Renal cortex interstitium (tissue), 11 donors: ENCODE results near the gene NOM1. TPM values are rescaled to one million over a fixed set of nuclear protein-coding genes. Genes with fewer than 3 reads are reported as not detected.
"Not testable (repeated sequence)": the region's sequence is repeated elsewhere in the genome, so short reads cannot be mapped to it uniquely, and the experiment has no call there.

ENCODE experiments used
- DNase-seq, 11 donors: peaks; one replicate each; pipeline ENCODE4 v3.0.0-alpha.2; 2013; ENCODE audit warnings: low read depth in 9 of 11, low spot score in 4 of 11; ENCODE audit errors: extremely low read depth in 1 of 11
- polyA plus RNA-seq, 3 donors: library from polyadenylated mRNA; unstranded; fragments of 120-200 nt; gene quantifications; one replicate each; pipeline ENCODE4 v1.2.1, GENCODE V29; 2013; ENCODE audit not compliant: insufficient read length in 3 of 3

NOM1 gene
- polyA plus RNA-seq, 3 donors, result 19.4 to 34.9 (median 22.2) TPM

GRCh38 chr7:156929789-156930539 lies 19.5 kb upstream of the NOM1 start:
- no peak for DNase-seq

DNA sequence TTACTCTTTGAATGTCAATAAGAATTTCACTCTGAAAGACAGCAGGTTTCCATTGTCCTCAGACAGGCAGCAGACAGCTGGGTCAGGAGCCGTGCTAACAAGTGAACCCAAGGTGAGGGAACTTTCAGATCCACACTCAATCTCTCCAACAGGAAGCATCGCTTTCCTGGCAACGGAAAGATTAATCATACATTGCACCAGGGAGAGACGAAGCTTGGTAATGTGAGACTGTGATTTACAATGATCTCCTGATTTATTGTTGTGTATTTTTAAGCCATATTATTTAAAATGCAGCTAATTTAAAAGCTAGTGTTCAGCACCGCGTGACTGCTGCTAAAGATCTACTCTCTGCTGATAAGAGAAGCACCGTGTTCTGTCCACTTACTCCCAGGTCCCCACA lies 17.5 kb upstream of the NOM1 start:
- no peak for DNase-seq

- no peak for DNase-seq
Measured at GRCh38 chr7:156935250-156935649, 14.3 kb upstream of the NOM1 start.

- not testable (repeated sequence) for DNase-seq
Measured at GRCh38 chr7:156936766-156937165, 12.7 kb upstream of the NOM1 start.

DNA sequence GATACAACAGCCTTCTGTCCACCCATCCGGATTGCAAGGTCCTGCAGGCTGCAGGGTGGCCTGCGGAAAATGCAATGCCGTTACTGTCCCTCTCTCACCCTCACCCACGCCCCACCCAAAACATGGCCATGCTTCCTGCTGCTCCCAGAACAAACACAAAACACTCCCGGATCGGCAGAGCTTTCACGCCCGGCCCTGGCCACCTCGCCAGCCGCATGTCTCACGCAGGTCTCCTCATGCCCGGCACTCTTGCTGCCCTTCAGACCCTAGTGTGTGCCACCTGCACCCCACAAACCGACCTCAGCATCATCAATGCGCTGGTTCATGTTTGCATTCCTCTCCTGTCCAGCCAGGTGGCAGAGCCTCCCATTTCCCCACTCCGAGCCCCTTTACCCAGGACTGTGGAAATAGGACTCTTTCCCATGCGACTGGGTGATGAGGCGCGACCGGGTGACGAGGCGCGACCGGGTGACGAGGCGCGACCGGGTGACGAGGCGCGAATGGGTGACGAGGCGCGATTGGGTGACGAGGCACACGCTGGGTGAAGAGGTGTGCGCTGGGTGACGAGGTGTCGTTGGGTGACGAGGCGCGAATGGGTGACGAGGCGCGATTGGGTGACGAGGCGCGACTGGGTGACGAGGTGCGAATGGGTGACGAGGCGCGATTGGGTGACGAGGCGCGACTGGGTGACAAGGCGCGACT lies 8.9 kb upstream of the NOM1 start:
- DNase-seq, result no peak

- DNase-seq, result no peak
Measured at GRCh38 chr7:156941393-156942182, 7.9 kb upstream of the NOM1 start.

- DNase-seq, result no peak
Measured at GRCh38 chr7:156942708-156943090, 6.8 kb upstream of the NOM1 start.

- DNase-seq, result no peak
Measured at GRCh38 chr7:156943091-156944041, 6.1 kb upstream of the NOM1 start.

- no peak for DNase-seq
Measured at GRCh38 chr7:156944876-156945275, 4.6 kb upstream of the NOM1 start.

GRCh38 chr7:156947120-156947843 lies 2.2 kb upstream of the NOM1 start:
- no peak for DNase-seq

- no peak for DNase-seq
Measured at GRCh38 chr7:156948361-156948760, 1.2 kb upstream of the NOM1 start.

- no peak for DNase-seq
Measured at GRCh38 chr7:156950381-156950858, 908 bp downstream of the NOM1 start.

GRCh38 chr7:156953215-156953614 lies 3.7 kb downstream of the NOM1 start:
- DNase-seq, result not testable (repeated sequence)

- no peak for DNase-seq
Measured at GRCh38 chr7:156954941-156955340, 5.4 kb downstream of the NOM1 start.

DNA sequence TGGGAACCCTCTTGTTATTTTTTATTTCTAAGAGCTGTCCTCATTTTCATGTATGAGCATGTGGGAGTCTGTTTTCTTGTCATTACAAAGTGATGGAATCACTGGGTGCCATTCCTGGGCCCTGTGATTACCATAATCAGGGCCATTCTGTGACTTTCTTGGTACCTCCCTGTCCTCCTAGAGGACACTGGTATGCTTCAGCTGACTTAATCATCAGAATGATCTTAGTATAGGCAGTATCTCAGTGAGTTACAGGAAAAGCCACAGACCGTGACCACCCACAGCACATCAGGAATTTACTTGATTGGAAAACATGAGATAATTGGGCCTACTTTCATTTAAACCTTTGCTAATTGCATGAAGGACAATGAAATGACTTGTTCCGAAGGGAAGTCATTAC lies 7.2 kb downstream of the NOM1 start:
- no peak for DNase-seq

DNA sequence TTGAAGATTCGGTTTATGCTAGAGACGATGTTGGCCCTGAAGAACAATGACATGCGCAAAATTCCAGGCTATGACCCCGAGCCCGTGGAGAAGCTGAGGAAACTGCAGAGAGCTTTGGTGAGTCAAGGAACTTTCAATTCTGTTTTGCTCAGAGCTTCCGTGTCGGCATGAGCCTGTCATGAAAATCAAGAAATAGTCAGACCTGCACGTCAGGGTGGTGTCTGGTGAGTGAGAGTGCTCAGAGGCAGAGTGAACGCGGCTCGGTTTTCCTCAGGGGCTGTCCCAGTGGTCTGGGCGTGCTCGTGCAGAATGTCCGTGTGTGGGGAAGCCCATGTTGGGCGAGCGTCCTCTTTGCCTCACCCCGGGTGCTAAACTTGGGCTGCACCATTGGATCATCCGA lies 12.6 kb downstream of the NOM1 start:
- DNase-seq, result no peak

- DNase-seq, result no peak
Measured at GRCh38 chr7:156962897-156963296, 13.4 kb downstream of the NOM1 start.

DNA sequence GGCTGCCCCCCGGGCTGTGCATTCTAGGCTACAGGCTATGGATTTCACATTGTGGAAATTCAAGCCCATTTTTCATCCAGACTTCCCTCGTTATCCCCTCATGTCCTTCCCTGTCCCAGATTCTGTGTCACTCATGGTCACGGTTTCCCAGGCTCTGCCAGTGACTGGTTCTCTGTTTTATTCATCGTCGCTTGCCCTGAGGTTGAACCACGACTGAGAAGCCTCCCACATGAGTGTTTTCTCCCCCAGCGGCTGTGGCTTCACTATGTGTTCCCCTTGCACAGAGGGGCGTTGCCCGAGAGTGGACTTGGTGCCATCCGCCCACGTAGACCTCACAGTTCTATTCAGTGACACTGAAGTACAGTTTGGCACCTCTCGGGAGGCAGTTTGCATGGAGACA lies 14.0 kb downstream of the NOM1 start:
- no peak for DNase-seq
